ENCODE data around the gene ARHGEF37.
"Not testable (repeated sequence)": the region's sequence is repeated elsewhere in the genome, so short reads cannot be mapped to it uniquely, and the experiment has no call there.

Gene ARHGEF37

GRCh38 chr5:149581192-149581861 lies at the start of gene ARHGEF37:
Gene ARHGEF37 (plus strand): TSS chr5:149581498. CDS start chr5:149597770, 16,272 bp downstream.
- peak; percentile 60 for DNase-seq (ENCODE audit: low read depth)

DNA sequence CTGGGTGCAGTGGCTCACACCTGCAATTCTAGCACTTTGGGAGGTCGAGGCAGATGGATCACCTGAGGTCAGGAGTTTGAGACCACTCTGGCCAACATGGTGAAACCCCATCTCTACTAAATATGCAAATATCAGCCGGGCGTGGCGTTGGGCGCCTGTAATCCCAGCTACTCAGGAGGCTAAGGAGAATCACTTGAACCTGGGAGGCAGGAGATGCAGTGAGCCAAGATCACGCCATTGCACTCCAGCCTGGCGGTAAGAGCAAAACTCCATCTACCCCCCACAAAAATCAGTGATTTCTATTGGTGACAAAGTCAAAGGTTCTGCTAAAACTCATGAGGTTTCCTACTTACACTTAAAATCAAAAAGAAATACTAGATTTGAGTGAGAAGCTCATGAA lies 48.9 kb upstream of the ARHGEF37 start:
- no peak for DNase-seq (ENCODE audit: low read depth)

DNA sequence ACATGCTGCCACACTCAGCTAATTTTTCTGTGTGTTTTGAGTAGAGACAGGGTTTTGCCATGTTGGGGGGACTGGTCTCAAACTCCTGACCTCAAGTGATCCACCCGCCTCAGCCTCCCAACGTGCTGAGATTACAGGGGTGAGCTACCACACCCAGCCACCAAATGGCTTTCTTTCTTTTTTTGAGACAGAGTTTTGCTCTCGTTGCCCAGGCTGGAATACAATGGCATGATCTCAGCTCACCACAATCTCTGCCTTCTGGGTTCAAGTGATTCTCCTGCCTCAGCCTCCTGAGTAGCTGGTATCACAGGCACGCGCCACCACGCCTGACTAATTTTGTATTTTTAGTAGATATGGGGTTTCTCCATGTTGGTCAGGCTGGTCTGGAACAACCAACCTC lies 45.5 kb upstream of the ARHGEF37 start:
- DNase-seq (ENCODE audit: low read depth): not testable (repeated sequence)

GRCh38 chr5:149537374-149537975 lies 43.8 kb upstream of the ARHGEF37 start:
- DNase-seq (ENCODE audit: low read depth): no peak

- DNase-seq (ENCODE audit: low read depth): no peak
Observed at GRCh38 chr5:149540089-149540488, 41.2 kb upstream of the ARHGEF37 start.

DNA sequence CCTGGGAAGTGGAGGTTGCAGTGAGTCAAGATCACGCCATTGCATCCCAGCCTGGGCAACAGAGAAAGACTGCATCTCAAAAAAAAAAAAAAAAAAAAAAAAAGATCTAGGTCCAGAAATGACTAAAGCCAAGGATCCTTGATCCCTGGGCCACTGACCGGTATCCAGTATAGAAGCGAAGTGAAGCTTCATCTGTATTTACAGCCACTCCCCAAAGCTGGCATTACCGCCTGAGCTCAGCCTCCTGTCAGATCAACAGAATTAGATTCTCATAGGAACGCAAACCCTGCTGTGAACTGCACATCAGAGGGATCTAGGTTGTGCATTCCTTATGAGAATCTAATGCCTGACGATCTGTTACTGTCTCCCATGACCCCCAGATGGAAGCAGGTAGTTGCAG lies 39.4 kb upstream of the ARHGEF37 start:
- DNase-seq (ENCODE audit: low read depth): peak; percentile 13

GRCh38 chr5:149543361-149544027 lies 37.8 kb upstream of the ARHGEF37 start:
- no peak for DNase-seq (ENCODE audit: low read depth)

GRCh38 chr5:149544028-149544420 lies 37.3 kb upstream of the ARHGEF37 start:
- no peak for DNase-seq (ENCODE audit: low read depth)

DNA sequence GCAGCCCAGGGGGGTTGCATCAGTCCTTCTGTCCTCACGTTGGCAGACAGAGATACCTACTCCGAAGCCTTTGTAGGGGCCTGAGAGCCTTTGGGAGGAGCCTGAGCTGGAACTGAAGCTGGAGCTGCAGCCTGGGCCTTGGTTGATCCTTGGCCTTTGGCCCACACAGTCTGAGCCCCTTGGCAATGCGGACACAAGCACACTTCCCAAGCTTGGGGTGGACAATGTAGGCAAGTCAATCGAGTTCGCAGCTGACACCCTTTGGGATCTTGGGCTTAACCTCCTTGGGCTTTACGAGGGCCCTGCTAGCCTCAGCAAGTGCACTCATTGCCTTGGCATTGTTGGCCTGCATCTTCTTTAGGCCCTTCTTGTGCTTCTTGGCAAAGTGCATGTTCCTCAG lies 36.0 kb upstream of the ARHGEF37 start:
- no peak for DNase-seq (ENCODE audit: low read depth)

DNA sequence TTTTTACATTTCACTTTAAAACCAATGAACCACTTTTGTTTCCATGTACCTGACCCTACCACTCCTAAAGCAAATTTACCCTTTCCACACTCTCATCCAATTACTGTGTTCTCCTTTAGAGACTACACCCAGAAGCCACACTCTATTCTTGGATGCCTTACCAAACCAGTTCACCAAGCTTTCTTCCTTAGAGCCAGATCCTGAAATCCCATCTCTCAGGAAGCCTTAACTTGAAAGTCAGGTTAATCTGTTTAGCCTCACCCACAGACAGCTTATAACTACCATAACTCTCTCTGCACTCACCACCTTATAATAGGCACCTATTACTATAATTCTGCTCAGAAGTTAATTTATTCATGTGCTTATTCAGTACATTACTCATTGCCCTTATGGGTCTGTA lies 34.3 kb upstream of the ARHGEF37 start:
- no peak for DNase-seq (ENCODE audit: low read depth)

DNA sequence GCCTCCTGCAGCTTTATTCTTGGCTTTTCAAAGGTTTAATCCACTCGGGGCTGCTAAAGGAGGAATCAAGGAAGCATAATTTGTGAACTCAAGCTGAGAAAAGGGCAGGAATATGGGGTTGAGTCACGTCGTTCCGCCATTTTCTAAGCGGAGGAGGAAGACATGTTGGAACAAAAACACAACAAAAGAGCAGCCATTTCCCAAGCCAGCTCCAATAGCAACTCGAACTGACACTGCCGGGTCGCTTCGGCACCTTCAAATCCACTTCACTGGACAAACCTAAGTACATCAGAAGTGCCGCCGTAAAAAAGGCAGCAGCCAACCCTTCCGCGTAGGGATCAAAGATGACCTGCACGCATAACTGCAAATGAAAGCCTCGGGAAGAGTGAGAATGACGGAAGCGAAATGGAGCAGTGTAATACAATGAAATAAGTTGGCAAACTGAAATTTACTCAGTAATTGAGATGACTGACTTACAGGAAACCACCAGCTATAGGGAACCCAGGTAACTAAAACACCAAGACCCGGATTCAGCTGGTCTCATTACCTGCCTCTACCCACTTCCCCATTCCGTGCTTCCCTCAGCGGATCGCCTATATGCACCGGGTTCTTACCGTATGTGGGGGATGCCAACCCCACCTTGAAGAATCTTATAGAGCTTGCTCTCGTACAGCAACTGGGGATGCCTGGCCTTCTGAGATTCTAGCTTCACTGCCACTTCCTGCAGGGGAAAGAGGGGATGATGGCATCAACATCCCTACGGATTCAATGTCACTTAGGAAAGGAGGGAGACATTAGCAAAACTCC lies 31.6 kb upstream of the ARHGEF37 start:
- peak; percentile 73 for DNase-seq (ENCODE audit: low read depth)

DNA sequence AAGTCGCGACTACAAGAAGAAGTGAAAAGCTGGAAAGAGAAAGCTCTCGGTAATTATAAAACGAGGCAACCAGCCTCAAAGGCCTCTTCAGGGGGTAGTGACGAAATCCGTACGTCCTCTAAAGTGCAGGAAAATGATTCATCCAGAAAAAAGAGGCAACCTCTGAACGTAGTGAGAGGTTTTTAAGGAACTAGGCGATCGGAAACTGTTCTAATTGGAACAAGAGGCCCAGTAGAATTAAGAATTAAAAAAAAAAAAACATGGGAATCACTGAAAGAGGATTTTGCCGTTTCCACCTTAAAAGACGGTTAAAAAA lies 31.1 kb upstream of the ARHGEF37 start:
- DNase-seq (ENCODE audit: low read depth): peak; percentile 77

DNA sequence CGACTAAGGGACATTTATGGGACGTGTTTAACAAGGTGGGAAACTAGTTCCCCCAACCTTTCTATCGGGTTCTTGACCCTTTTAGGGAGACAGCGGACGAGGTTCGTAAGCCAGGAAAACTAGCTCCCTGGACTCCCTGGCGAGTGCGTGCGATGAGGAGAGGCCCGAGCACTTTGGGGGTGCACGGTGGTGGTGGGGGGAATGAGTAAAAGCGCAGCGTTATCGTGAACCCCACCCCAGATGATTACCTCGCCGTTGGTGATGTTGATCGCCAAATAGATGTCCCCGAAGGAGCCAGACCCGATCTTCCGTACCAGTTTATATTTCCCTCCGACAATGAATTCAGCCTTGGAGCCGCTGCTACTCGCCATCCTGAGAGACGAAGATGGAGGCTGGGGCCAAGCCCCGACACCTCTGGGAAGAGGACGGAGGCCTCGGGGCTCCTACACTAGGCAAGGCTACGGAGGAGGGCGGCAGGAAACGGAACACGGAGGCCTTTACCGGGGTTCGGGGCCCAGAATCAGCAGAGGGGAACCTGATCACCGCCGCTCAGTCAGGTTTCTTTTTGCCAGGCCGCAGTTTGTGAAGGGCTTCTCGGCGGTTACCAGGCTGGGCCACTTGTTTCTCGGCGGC lies 30.6 kb upstream of the ARHGEF37 start:
- peak; percentile 42 for DNase-seq (ENCODE audit: low read depth)

DNA sequence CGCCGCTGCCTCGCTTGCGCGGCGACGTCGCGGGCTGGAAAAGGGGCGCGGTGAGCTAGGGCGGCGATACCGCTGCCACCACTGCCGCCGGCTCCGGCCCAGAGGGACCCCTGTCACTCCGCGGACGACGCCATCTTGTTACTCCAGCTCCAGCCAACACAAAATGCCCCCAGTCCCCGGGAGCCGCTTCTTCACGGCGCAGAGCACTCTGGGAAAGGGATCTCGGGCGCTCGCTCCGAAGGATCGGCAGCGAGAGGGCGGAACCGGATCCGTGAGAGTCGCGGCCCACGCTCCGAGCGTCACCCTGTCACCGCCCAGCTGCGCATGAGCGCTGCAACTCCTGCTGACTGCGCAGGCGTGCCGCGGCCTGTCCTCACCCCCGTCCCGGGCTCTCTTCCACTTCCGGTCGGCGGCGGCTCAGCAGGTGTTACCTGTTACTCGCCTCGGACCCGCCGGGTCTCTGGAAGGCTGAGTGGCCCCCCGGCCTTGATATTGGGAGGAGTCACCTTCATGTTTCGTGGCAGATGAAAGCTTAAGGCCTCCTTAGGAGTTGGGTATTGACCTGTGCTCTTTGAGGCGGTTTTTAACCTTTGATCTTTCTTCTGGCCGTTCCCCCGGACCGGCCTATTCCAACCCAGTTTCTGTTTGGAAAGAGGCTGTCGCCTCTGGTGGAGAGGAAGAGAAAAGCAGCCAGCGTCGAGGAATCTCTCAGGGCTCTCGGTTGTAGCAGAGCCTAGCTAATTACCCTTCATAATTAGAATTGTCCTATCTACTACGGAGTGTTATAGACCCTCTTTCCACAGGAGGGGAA lies 29.9 kb upstream of the ARHGEF37 start, which contains the start of gene CSNK1A1:
Gene CSNK1A1 (minus strand): TSS at position 213 of the 811 bp plus-strand sequence. CDS start 475 bp downstream, outside the sequence.
- DNase-seq (ENCODE audit: low read depth): peak; percentile 99

GRCh38 chr5:149552038-149552494 lies 29.2 kb upstream of the ARHGEF37 start:
- no peak for DNase-seq (ENCODE audit: low read depth)

DNA sequence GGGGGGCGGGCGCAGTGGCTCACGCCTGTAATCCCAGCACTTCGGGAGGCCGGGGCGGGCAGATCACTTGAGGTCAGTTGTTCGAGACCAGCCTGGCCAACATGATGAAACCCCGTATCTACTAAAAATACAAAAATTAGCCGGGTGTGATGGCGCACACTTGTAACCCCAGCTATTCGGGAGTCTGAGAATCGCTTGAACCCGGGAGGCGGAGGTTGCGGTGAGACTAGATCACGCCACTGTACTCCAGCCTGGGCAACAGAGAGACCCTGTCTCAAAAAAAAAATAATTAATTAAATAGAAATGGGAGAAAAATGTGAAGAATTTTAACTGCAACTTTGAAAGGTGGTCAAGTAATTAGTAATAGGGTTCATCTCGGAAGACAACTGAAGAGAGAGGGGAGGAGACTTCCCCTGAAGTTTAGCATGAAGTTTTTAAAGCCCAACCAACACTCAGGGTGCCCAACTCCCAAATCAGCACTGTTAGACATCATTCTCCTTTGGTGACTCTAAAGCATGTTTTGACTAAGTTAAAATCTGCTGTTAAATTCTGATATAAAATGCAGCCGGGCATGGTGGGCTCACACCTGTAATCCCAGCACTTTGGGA lies 28.6 kb upstream of the ARHGEF37 start:
- no peak for DNase-seq (ENCODE audit: low read depth)

GRCh38 chr5:149559706-149560105 lies 21.6 kb upstream of the ARHGEF37 start:
- DNase-seq (ENCODE audit: low read depth): no peak

DNA sequence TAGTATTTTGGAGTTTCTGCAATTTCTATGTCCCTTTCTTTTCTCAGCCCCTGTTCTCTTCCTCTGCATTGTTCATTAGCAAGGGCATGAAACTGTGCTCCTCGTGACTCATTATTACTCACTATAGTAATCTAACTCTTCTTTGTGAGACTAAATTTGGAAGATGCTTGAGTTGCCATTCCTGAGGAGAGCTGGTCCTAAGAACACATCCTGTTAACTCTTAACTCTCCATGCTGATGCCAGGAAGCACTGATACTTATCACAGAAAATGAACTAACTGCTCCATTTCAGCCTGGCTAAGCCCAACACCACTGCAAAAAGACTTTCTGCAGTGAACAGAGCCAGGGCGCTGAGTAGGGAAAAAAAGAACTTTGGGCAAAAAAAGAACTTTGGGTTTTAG lies 19.4 kb upstream of the ARHGEF37 start:
- peak; percentile 99 for DNase-seq (ENCODE audit: low read depth)

DNA sequence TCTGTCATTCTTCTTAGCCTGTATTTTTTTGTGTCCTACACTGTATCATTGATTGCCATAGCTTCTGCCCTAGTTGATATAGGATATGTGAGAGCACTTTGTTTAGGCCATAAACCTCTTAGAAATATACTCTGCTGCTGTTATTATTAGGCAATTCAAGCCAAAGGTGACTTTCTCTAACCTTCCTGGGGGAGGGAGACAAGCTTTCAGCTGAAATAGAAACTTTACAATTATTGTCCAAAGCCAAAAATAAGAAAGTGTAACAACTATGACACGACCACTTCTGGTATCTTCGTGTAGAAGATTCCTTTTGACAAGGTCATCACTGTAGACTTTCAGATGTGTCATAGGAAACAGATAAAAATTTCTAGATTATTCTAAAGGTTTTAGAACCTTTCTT lies 17.8 kb upstream of the ARHGEF37 start:
- DNase-seq (ENCODE audit: low read depth): peak; percentile 67

DNA sequence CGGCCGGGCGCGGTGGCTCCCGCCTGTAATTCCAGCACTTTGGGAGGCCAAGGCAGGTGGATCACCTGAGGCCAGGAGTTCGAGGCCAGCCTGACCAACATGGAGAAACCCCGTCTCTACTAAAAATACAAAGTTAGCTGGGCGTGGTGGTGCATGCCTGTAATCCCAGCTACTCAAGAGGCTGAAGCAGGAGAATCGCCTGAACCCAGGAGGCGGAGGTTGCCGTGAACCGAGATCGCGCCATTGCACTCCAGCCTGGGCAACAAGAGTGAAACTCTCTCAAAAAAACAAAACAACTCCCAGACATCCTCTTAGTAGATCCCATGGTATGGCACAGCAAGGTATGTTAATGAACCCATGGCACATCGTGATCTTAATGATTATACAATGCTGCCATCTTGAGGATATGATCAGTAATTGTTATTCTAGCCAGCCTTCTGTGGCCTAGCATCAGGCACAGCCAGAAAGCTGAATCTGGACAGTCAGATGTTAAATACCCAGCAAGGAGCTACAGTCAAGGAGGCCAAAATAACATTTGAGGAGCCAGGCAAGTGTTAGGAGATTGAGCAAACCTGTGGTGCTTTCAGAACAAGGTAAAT lies 16.7 kb upstream of the ARHGEF37 start:
- DNase-seq (ENCODE audit: low read depth): peak; percentile 93

Data from ELR (cell line).